ENCODE measurements around the gene CNPPD1.

Gene CNPPD1

GRCh38 chr2:219124381-219125110 lies 52.2 kb downstream of the CNPPD1 start:
- Histone ChIP-seq H3K4me1 (no peaks in the 10 kb centered on the region; the same call in 1 of the 2 replicates), H3K4me3 (ENCODE audit: low read depth, low read length) (no peak overlapping the region), H3K9me3 (no peaks in the 10 kb centered on the region), H3K27me3 (no peaks in the 10 kb centered on the region), H3K36me3 (no peaks in the 10 kb centered on the region)
- no peak for DNase-seq
- TF ChIP-seq, protein P1, sequence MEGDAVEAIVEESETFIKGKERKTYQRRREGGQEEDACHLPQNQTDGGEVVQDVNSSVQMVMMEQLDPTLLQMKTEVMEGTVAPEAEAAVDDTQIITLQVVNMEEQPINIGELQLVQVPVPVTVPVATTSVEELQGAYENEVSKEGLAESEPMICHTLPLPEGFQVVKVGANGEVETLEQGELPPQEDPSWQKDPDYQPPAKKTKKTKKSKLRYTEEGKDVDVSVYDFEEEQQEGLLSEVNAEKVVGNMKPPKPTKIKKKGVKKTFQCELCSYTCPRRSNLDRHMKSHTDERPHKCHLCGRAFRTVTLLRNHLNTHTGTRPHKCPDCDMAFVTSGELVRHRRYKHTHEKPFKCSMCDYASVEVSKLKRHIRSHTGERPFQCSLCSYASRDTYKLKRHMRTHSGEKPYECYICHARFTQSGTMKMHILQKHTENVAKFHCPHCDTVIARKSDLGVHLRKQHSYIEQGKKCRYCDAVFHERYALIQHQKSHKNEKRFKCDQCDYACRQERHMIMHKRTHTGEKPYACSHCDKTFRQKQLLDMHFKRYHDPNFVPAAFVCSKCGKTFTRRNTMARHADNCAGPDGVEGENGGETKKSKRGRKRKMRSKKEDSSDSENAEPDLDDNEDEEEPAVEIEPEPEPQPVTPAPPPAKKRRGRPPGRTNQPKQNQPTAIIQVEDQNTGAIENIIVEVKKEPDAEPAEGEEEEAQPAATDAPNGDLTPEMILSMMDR (IDR thresholded peaks at IDR 0.05; ENCODE audit: low read depth, low read length) = no peak

GRCh38 chr2:219123356-219124135 lies 53.2 kb downstream of the CNPPD1 start:
- H3K4me1 ChIP-seq = no peaks in the 10 kb centered on the region; the same call in 1 of the 2 replicates
- no peak for DNase-seq
- H3K36me3 ChIP-seq = no peaks in the 10 kb centered on the region
- H3K9me3 ChIP-seq = no peaks in the 10 kb centered on the region
- TF ChIP-seq, protein P1 (IDR thresholded peaks at IDR 0.05; ENCODE audit: low read depth, low read length) = no peak
- H3K27me3 ChIP-seq = no peaks in the 10 kb centered on the region
- no peak overlapping the region for H3K4me3 ChIP-seq (ENCODE audit: low read depth, low read length)

DNA sequence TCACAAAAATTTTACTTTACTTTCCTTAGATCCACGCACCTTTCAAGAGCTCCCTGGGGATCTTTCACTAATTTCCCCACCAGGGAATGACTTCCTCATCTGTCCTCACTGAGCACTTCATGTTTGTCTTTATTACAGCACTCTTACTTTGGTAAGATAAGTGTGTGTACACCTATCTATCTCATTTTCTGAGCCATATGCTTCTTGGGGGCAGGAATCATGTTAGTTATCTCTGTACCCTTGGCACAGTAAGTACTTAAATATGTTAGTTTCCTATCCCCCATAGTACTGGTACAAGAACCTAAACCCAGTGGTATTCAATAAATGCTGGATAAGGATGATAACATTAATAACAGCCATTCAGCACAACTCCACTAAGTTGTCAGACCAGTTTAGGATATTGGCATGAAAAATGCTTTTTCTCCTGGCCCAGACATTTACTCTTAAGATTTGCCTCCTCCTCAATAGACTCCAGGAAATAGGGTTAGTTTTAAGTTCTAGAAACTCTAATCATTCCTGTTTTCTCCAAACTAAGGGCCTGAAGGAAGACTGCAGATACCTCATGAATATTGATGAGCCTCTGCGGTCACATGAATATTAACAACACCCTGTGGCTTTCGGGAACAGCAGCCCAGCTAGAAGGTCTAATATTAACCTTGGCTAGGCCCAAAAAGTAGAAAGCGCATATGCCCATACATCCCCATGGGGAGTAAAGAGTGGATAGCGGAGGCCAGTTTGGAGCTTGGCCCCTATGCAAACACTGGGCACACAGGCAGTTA lies 54.3 kb downstream of the CNPPD1 start:
- no peak overlapping the region for H3K4me3 ChIP-seq (ENCODE audit: low read depth, low read length)
- H3K27me3 ChIP-seq = no peaks in the 10 kb centered on the region
- no peaks in the 10 kb centered on the region for H3K36me3 ChIP-seq
- H3K9me3 ChIP-seq = no peaks in the 10 kb centered on the region
- TF ChIP-seq, protein P1 (IDR thresholded peaks at IDR 0.05; ENCODE audit: low read depth, low read length) = no peak
- H3K4me1 ChIP-seq = no peaks in the 10 kb centered on the region; the same call in 1 of the 2 replicates
- no peak for DNase-seq
